Measurements from ENCODE around the gene PPP2CA.
A peak's percentile ranks its signal among the peaks of the same experiment; 100 is the strongest.
"Not testable (repeated sequence)": the region's sequence is repeated elsewhere in the genome, so short reads cannot be mapped to it uniquely, and the experiment has no call there.

Gene PPP2CA

GRCh38 chr5:134189031-134189430, 36.8 kb downstream of the PPP2CA start:
- DNase-seq (ENCODE audit: low read depth in 2 of 2), result no peak

GRCh38 chr5:134188092-134188491, 37.8 kb downstream of the PPP2CA start:
- no peak for DNase-seq (ENCODE audit: low read depth in 2 of 2)

- DNase-seq (ENCODE audit: low read depth in 2 of 2), result peak; percentile 60 to 72
Measured at GRCh38 chr5:134184155-134185135, 41.4 kb downstream of the PPP2CA start.

GRCh38 chr5:134183481-134183880, 42.4 kb downstream of the PPP2CA start:
- no peak for DNase-seq (ENCODE audit: low read depth in 2 of 2)

GRCh38 chr5:134178096-134178419, 47.8 kb downstream of the PPP2CA start:
- no peak for DNase-seq (ENCODE audit: low read depth in 2 of 2)

- DNase-seq (ENCODE audit: low read depth in 2 of 2), result no peak
Measured at GRCh38 chr5:134177369-134178095, 48.3 kb downstream of the PPP2CA start.

GRCh38 chr5:134176511-134177368, 49.1 kb downstream of the PPP2CA start, which contains the start of gene SKP1:
Gene SKP1 (minus strand): TSS chr5:134176950. CDS start chr5:134174022, 2,928 bp downstream.
- peak; percentile 75 to 79 for DNase-seq (ENCODE audit: low read depth in 2 of 2)

- DNase-seq (ENCODE audit: low read depth in 2 of 2), result no peak
Measured at GRCh38 chr5:134175921-134176510, 49.9 kb downstream of the PPP2CA start.

- no peak for DNase-seq (ENCODE audit: low read depth in 2 of 2)
Measured at GRCh38 chr5:134174841-134175839, 50.7 kb downstream of the PPP2CA start.

- no peak for DNase-seq (ENCODE audit: low read depth in 2 of 2)
Measured at GRCh38 chr5:134171972-134172371, 53.9 kb downstream of the PPP2CA start.

- no peak for DNase-seq (ENCODE audit: low read depth in 2 of 2)
Measured at GRCh38 chr5:134162592-134162991, 63.3 kb downstream of the PPP2CA start.

GRCh38 chr5:134161513-134162395, 64.1 kb downstream of the PPP2CA start:
- DNase-seq (ENCODE audit: low read depth in 2 of 2), result no peak

GRCh38 chr5:134153657-134154056, 72.2 kb downstream of the PPP2CA start:
- DNase-seq (ENCODE audit: low read depth in 2 of 2), result no peak

- DNase-seq (ENCODE audit: low read depth in 2 of 2), result no peak
Measured at GRCh38 chr5:134153241-134153640, 72.6 kb downstream of the PPP2CA start.

GRCh38 chr5:134152173-134152832, 73.6 kb downstream of the PPP2CA start:
- not testable (repeated sequence) for DNase-seq (ENCODE audit: low read depth in 2 of 2)

GRCh38 chr5:134151723-134152122, 74.2 kb downstream of the PPP2CA start:
- DNase-seq (ENCODE audit: low read depth in 2 of 2), result no peak

GRCh38 chr5:134149571-134150303, 76.1 kb downstream of the PPP2CA start:
- no peak for DNase-seq (ENCODE audit: low read depth in 2 of 2)

- no peak for DNase-seq (ENCODE audit: low read depth in 2 of 2)
Measured at GRCh38 chr5:134148986-134149539, 76.8 kb downstream of the PPP2CA start.

Data from stimulated activated CD4-positive, alpha-beta T cell treated with anti-CD3 and anti-CD28 coated beads, Interleukin-1b, Interleukin-23, amount 100 ng/mL, for 4 hours (primary cell).